ENCODE results near the gene UPB1. TPM values are rescaled to one million over a fixed set of nuclear protein-coding genes. Genes with fewer than 3 reads are reported as not detected.

The UPB1 gene
- total and polyA plus RNA-seq, 11 donors, result 0.24 to 1.9 (median 0.80) TPM

DNA sequence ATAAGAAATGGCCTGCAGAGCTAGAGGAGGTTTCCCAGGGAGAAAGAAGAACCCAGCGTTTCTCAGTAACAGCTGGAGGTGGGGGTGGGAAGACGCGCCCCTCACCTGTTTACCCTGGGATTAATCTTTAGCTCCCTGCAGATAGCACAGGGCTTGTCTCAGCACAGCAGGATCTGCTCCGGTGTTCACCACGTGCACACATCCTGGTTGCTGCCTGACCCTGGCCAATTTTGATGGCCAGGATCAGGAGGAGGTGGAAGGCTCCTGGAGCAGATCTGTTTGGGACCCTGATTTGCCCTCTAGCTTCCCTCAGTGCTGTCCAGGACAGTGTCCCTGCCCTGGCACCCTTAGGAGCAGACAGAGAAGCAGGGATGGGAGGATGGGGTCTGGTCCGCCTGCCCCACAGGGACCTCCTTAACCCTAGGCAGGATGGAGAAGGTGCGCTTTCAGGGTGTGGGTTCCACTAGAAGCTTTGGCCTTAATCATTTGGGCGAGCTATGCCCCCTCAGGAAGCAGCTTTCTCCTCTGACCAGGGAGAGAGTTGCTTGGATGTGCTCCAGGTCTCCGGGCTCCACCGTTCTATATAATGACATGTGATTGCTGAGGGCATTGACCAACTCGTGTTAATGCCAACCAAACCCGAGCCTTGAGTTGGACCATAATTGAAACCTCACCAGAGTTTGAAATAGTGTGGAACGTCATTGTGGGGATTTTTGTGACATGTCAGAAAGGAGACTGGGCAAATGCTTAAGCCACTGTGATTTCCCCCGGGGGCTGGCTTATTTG, 19.3 kb downstream of the UPB1 start:
- peak in 1 of 5 donors; percentile 28 for DNase-seq
- no peak for ATAC-seq
- Histone ChIP-seq H3K9me3 (no peaks in the 10 kb centered on the region), H3K27me3 (no peaks in the 10 kb centered on the region), H3K27ac (no peak overlapping the region), H3K36me3 (no peaks in the 10 kb centered on the region), H3K4me3 (no peak overlapping the region), H3K4me1 (peaks cover 9 to 48% (median 24%) of the 10 kb centered on the region in 12 donors)
- intact Hi-C loops (cut with DNase I), result loop anchor here in 1 of 10 donors (5.0 kb wide), 1 partner anchor 187 kb away; no protein-coding TSS in a partner anchor
- WGBS, 4 donors, result 67 to 76% (median 70%) methylated on average over 12 to 14 of the region's 14 CpGs
- TF ChIP-seq POLR2A (IDR thresholded peaks at IDR 0.05), result no peak
- TF ChIP-seq, protein P1, sequence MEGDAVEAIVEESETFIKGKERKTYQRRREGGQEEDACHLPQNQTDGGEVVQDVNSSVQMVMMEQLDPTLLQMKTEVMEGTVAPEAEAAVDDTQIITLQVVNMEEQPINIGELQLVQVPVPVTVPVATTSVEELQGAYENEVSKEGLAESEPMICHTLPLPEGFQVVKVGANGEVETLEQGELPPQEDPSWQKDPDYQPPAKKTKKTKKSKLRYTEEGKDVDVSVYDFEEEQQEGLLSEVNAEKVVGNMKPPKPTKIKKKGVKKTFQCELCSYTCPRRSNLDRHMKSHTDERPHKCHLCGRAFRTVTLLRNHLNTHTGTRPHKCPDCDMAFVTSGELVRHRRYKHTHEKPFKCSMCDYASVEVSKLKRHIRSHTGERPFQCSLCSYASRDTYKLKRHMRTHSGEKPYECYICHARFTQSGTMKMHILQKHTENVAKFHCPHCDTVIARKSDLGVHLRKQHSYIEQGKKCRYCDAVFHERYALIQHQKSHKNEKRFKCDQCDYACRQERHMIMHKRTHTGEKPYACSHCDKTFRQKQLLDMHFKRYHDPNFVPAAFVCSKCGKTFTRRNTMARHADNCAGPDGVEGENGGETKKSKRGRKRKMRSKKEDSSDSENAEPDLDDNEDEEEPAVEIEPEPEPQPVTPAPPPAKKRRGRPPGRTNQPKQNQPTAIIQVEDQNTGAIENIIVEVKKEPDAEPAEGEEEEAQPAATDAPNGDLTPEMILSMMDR (IDR thresholded peaks at IDR 0.05), result no peak

- Histone ChIP-seq H3K27ac (no peak overlapping the region), H3K4me3 (no peak overlapping the region), H3K9me3 (no peaks in the 10 kb centered on the region), H3K4me1 (peaks cover 9 to 46% (median 25%) of the 10 kb centered on the region in 12 donors), H3K27me3 (no peaks in the 10 kb centered on the region), H3K36me3 (no peaks in the 10 kb centered on the region)
- ATAC-seq, result no peak
- intact Hi-C loops (cut with DNase I), result loop anchor here in 1 of 10 donors (5.0 kb wide), 1 partner anchor 188 kb away; no protein-coding TSS in a partner anchor
- WGBS, 4 donors, result 94 to 97% (median 96%) methylated on average over 8 of the region's 8 CpGs
- peak in 1 of 5 donors; percentile 28 for DNase-seq
- TF ChIP-seq, protein P1 (IDR thresholded peaks at IDR 0.05), result no peak
- TF ChIP-seq POLR2A (IDR thresholded peaks at IDR 0.05), result no peak
Measured at GRCh38 chr22:24515027-24515338, 19.9 kb downstream of the UPB1 start.

GRCh38 chr22:24516301-24516737, 21.2 kb downstream of the UPB1 start:
- DNase-seq (peak in 1 of 5 donors; percentile 18), ATAC-seq (no peak)
- H3K36me3 ChIP-seq, result no peaks in the 10 kb centered on the region
- H3K4me1 ChIP-seq, result peaks cover 0 to 32% (median 13%) of the 10 kb centered on the region in 12 donors
- TF ChIP-seq, protein P1 (IDR thresholded peaks at IDR 0.05), result no peak
- no peaks in the 10 kb centered on the region for H3K9me3 ChIP-seq
- no peaks in the 10 kb centered on the region for H3K27me3 ChIP-seq
- H3K27ac ChIP-seq, result no peak overlapping the region
- H3K4me3 ChIP-seq, result no peak overlapping the region
- 60 to 85% (median 67%) methylated on average over 3 of the region's 3 CpGs for WGBS, 4 donors
- intact Hi-C loops (cut with DNase I), result loop anchor here in 1 of 10 donors (5.0 kb wide), 1 partner anchor 189 kb away; no protein-coding TSS in a partner anchor

- Histone ChIP-seq H3K4me3 (no peak overlapping the region), H3K4me1 (peaks cover 0 to 27% (median 5%) of the 10 kb centered on the region in 12 donors), H3K27ac (no peak overlapping the region), H3K9me3 (no peaks in the 10 kb centered on the region), H3K36me3 (no peaks in the 10 kb centered on the region), H3K27me3 (no peaks in the 10 kb centered on the region)
- WGBS, 4 donors, result 92 to 96% (median 93%) methylated on average over 2 of the region's 2 CpGs
- ATAC-seq, result no peak
- DNase-seq, result no peak
- TF ChIP-seq POLR2A (IDR thresholded peaks at IDR 0.05), result no peak
- TF ChIP-seq, protein P1 (IDR thresholded peaks at IDR 0.05), result no peak
- intact Hi-C loops (cut with DNase I), result loop anchor here in 1 of 10 donors (5.0 kb wide), 1 partner anchor 190 kb away; no protein-coding TSS in a partner anchor
Measured at GRCh38 chr22:24517446-24517845, 22.3 kb downstream of the UPB1 start.
